ENCODE measurements around the gene IGF2BP1. TPM values are rescaled to one million over a fixed set of nuclear protein-coding genes. Genes with fewer than 3 reads are reported as not detected.

IGF2BP1 gene
- total RNA-seq, 1 donor from 2014 or later, result not detected

GRCh38 chr17:48961516-48962233, 35.5 kb upstream of the IGF2BP1 start:
- Histone ChIP-seq H3K27me3 (ENCODE audit: low read depth) (peaks cover 48% of the 10 kb centered on the region), H3K27ac (no peak overlapping the region), H3K4me1 (no peaks in the 10 kb centered on the region), H3K36me3 (no peaks in the 10 kb centered on the region), H3K4me3 (no peak overlapping the region), H3K9me3 (no peaks in the 10 kb centered on the region)
- intact Hi-C loops (cut with DNase I), result no loop called here
- ATAC-seq, result no peak
- DNase-seq, result no peak
- no peak for TF ChIP-seq CTCF (IDR thresholded peaks at IDR 0.05)

DNA sequence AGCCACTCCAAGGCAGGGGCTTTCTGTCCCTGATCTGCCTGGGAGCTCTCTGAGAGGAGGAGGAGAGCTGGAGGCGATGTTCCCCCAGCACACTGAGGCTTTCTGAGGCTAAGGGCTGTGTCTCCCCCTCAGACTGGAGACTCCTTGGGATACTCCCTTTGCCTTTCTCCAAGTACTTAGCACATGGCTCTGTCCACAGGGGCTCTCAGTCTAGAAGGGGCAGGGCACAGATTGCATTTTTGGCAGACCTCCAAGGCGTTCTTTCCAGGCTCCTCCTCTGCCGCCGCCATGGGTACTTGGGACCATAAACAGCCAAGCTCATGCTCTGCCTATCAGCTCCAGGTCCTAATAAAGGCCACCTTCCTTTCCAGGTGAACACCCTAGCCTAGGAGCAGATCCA, 27.0 kb upstream of the IGF2BP1 start:
- TF ChIP-seq CTCF (IDR thresholded peaks at IDR 0.05), result no peak
- no peak overlapping the region for H3K4me3 ChIP-seq
- no peaks in the 10 kb centered on the region for H3K4me1 ChIP-seq
- H3K27me3 ChIP-seq (ENCODE audit: low read depth), result peaks cover 32% of the 10 kb centered on the region
- H3K36me3 ChIP-seq, result no peaks in the 10 kb centered on the region
- no peak for DNase-seq
- ATAC-seq, result no peak
- intact Hi-C loops (cut with DNase I), result no loop called here
- H3K27ac ChIP-seq, result no peak overlapping the region
- H3K9me3 ChIP-seq, result no peaks in the 10 kb centered on the region

DNA sequence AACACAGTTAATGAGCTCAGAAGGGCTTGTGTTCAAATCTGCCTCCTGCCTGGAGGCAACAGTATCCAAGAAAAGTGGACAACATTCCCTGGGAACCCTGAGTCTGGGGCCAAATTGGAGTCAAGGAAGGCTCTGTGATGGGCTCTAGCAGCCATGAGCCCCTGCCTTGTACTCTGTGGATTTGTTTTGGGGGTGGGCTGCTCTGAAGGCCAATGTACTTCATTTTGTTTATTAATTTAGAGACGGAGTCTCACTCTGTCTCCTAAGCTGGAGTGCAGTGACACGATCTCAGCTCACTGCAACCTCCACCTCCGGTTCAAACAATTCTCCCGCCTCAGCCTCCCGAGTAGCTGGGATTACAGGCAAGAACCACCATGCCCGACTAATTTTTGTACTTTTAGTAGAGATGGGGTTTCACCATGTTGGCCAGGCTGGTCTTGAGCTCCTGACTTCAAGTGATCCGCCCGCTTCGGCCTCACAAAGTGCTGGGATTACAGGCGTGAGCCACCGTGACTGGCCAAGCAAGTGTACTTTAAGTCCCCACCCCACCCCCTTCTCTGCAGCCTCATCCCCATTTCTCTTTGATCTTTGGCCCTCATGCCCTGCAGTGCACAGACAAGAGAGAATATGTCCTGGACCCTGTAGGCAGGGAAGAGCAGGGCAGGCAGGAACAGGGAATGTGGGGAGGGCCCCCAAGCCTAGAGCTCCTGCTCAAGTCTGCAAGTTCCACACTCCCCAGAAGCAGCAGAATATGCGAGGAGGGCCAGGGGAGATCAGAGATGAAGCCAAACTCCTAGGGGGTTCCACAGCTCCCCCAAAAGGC, 26.1 kb upstream of the IGF2BP1 start:
- TF ChIP-seq CTCF (IDR thresholded peaks at IDR 0.05), result no peak
- Histone ChIP-seq H3K27ac (no peak overlapping the region), H3K9me3 (no peaks in the 10 kb centered on the region), H3K36me3 (no peaks in the 10 kb centered on the region), H3K27me3 (ENCODE audit: low read depth) (peaks cover 32% of the 10 kb centered on the region), H3K4me3 (no peak overlapping the region), H3K4me1 (no peaks in the 10 kb centered on the region)
- no peak for DNase-seq
- no peak for ATAC-seq
- intact Hi-C loops (cut with DNase I), result no loop called here

- H3K4me3 ChIP-seq, result no peak overlapping the region
- DNase-seq (no peak), ATAC-seq (no peak)
- no peaks in the 10 kb centered on the region for H3K36me3 ChIP-seq
- peaks cover 32% of the 10 kb centered on the region for H3K27me3 ChIP-seq (ENCODE audit: low read depth)
- H3K27ac ChIP-seq, result no peak overlapping the region
- no peaks in the 10 kb centered on the region for H3K9me3 ChIP-seq
- TF ChIP-seq CTCF (IDR thresholded peaks at IDR 0.05), result no peak
- no peaks in the 10 kb centered on the region for H3K4me1 ChIP-seq
- intact Hi-C loops (cut with DNase I), result no loop called here
Observed at GRCh38 chr17:48972749-48973097, 24.5 kb upstream of the IGF2BP1 start.

DNA sequence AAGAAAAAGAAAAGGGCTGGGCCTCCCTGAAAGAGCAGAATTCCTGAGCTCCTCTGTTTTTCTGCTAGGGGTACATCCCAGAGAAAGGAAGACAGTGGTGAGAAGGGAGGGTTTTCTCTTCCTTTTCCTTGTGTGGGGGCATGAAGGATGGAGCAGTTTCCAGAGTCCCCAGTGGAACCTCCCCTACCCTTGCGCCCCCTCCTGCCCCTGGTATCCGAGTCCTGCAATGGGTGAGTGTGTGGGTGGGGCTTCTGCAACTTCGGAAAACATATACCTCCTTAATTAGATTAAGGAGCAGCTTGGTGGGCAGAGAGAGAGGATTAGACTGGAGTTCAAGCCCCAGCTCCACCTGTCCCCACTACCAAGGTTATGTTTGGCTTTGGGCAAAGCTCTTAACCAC, 23.4 kb upstream of the IGF2BP1 start:
- DNase-seq (no peak), ATAC-seq (no peak)
- no peaks in the 10 kb centered on the region for H3K36me3 ChIP-seq
- no peaks in the 10 kb centered on the region for H3K4me1 ChIP-seq
- intact Hi-C loops (cut with DNase I), result no loop called here
- H3K9me3 ChIP-seq, result no peaks in the 10 kb centered on the region
- no peak for TF ChIP-seq CTCF (IDR thresholded peaks at IDR 0.05)
- H3K27ac ChIP-seq, result no peak overlapping the region
- peaks cover 32% of the 10 kb centered on the region for H3K27me3 ChIP-seq (ENCODE audit: low read depth)
- H3K4me3 ChIP-seq, result no peak overlapping the region

All from lower lobe of right lung (tissue), 2 donors.